ENCODE data around the gene WWC2.

WWC2 gene

DNA sequence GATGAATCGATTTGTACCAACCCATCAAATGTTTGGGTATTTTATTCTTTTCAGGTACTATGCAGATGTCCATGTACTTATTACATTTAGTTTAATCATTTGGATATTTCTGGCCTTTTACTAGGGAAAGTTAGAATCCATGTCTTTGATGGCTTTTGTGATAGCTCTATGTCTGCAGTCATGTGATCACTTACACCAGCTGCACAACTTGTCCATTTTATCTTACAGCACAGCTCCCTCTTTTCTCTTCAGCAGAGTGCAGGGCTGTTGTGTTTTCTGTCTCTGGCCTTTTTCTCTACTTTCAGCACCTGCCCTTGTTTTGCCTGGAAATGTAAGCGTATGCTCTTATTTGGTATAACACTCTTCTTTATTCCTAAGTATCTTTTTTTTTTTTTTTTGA, 30.6 kb downstream of the WWC2 start:
- H2AFZ ChIP-seq (ENCODE audit: low read depth): no peak overlapping the region
- no peaks in the 10 kb centered on the region for H3K27me3 ChIP-seq (ENCODE audit: insufficient read depth, low read depth)
- no peaks in the 10 kb centered on the region for H3K79me2 ChIP-seq (ENCODE audit: insufficient read depth, low read depth)
- H3K9ac ChIP-seq: no peak overlapping the region
- TF ChIP-seq, protein P1, sequence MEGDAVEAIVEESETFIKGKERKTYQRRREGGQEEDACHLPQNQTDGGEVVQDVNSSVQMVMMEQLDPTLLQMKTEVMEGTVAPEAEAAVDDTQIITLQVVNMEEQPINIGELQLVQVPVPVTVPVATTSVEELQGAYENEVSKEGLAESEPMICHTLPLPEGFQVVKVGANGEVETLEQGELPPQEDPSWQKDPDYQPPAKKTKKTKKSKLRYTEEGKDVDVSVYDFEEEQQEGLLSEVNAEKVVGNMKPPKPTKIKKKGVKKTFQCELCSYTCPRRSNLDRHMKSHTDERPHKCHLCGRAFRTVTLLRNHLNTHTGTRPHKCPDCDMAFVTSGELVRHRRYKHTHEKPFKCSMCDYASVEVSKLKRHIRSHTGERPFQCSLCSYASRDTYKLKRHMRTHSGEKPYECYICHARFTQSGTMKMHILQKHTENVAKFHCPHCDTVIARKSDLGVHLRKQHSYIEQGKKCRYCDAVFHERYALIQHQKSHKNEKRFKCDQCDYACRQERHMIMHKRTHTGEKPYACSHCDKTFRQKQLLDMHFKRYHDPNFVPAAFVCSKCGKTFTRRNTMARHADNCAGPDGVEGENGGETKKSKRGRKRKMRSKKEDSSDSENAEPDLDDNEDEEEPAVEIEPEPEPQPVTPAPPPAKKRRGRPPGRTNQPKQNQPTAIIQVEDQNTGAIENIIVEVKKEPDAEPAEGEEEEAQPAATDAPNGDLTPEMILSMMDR (conservative IDR thresholded peaks at IDR 0.05; ENCODE audit: low read depth, low read length): no peak
- no peak overlapping the region for H3K27ac ChIP-seq
- no peaks in the 10 kb centered on the region for H3K36me3 ChIP-seq (ENCODE audit: insufficient read depth)
- H3K4me1 ChIP-seq (ENCODE audit: low read depth, poor library complexity, severe bottlenecking): no peaks in the 10 kb centered on the region
- no peak overlapping the region for H3K4me2 ChIP-seq
- no peaks in the 10 kb centered on the region for H4K20me1 ChIP-seq (ENCODE audit: insufficient read depth)
- H3K4me3 ChIP-seq (IDR thresholded peaks at IDR 0.05; ENCODE audit: insufficient read depth, low read depth, low read length): no peak overlapping the region

DNA sequence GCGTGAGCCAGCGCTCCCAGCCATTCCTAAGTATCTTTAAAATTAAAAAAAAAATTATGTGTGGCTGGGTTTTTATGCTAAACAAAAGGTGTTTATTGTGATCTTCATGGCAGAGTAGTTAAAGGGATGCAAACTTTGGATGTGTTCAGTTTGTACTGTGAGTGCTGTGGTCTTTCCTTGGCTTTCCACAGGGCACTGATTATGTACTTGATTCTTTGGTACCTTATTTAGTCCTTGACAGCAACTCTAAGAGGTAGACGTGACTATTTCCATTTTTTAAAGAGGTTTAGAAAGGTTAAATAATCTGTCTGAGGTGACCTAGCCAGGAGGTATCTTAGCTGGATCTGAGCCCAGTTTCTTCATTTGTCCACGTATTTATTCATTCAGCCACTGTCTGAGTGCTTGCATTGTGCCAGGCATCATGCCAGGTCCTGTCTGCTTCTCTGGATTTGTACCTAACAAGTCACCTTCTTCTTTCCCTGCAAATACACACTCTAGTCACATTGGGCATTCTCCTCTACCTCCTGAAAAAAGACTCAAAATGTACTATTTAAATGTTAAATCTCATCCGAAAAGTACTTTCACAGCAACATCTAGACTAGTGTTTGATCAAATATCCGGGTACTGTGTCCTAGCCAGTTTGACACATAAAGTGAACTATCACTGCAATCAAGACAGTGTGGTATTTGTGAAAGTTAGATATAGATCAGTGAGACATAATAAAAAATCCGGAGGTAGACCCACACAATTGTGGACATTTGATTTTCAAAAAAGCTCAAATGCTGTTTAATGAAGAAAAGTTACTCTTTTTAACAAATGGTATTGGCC, 31.5 kb downstream of the WWC2 start:
- no peak overlapping the region for H3K4me2 ChIP-seq
- no peaks in the 10 kb centered on the region for H3K79me2 ChIP-seq (ENCODE audit: insufficient read depth, low read depth)
- H3K4me1 ChIP-seq (ENCODE audit: low read depth, poor library complexity, severe bottlenecking): no peaks in the 10 kb centered on the region
- TF ChIP-seq, protein P1 (conservative IDR thresholded peaks at IDR 0.05; ENCODE audit: low read depth, low read length): no peak
- H4K20me1 ChIP-seq (ENCODE audit: insufficient read depth): no peaks in the 10 kb centered on the region
- H3K27ac ChIP-seq: no peak overlapping the region
- no peak overlapping the region for H3K9ac ChIP-seq
- no peaks in the 10 kb centered on the region for H3K27me3 ChIP-seq (ENCODE audit: insufficient read depth, low read depth)
- no peak overlapping the region for H3K4me3 ChIP-seq (IDR thresholded peaks at IDR 0.05; ENCODE audit: insufficient read depth, low read depth, low read length)
- no peaks in the 10 kb centered on the region for H3K36me3 ChIP-seq (ENCODE audit: insufficient read depth)
- no peak overlapping the region for H2AFZ ChIP-seq (ENCODE audit: low read depth)

DNA sequence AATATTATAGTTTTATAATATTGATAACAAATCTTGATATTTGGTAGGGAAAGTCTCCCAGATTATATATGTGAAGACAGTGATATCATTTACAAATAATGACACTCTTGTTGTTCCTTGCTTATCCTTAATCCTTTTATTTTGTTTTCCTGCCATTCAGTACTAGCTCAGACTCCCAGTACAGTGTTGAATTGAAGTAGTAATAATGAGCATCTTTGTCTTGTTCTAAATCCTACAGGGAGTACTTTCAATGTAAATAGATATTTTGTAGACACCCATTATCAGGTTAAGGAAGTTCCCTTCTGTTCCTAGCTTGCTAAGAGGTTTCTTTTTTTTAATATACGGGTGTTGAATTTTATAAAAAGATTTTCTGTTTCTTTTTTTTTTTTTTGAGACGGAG, 33.0 kb downstream of the WWC2 start:
- H3K27me3 ChIP-seq (ENCODE audit: insufficient read depth, low read depth): no peaks in the 10 kb centered on the region
- H2AFZ ChIP-seq (ENCODE audit: low read depth): no peak overlapping the region
- no peak overlapping the region for H3K27ac ChIP-seq
- no peak overlapping the region for H3K9ac ChIP-seq
- no peaks in the 10 kb centered on the region for H3K79me2 ChIP-seq (ENCODE audit: insufficient read depth, low read depth)
- no peaks in the 10 kb centered on the region for H3K4me1 ChIP-seq (ENCODE audit: low read depth, poor library complexity, severe bottlenecking)
- H4K20me1 ChIP-seq (ENCODE audit: insufficient read depth): no peaks in the 10 kb centered on the region
- no peak overlapping the region for H3K4me2 ChIP-seq
- no peak overlapping the region for H3K4me3 ChIP-seq (IDR thresholded peaks at IDR 0.05; ENCODE audit: insufficient read depth, low read depth, low read length)
- TF ChIP-seq, protein P1 (conservative IDR thresholded peaks at IDR 0.05; ENCODE audit: low read depth, low read length): no peak
- H3K36me3 ChIP-seq (ENCODE audit: insufficient read depth): no peaks in the 10 kb centered on the region

DNA sequence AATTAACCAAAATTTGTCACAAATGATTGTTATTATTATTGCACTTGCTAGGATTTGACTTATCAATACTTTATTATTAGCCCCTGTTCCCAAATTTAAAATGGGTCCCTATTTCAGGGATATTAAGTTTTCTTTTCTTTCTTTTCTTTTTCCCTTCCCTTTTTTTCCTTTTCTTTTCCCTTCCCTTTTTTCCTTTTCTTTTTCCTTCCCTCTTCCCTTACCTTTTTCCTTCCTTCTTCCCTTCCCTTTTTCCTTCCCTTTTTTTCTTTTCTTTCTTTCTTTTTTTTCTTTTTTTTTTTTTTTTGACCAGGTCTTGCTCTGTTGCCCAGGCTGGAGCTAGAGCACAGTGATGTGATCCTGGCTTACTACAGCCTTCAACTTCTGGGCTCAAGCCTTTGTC, 33.8 kb downstream of the WWC2 start:
- Histone ChIP-seq H4K20me1 (ENCODE audit: insufficient read depth) (no peaks in the 10 kb centered on the region), H2AFZ (ENCODE audit: low read depth) (no peak overlapping the region), H3K4me3 (IDR thresholded peaks at IDR 0.05; ENCODE audit: insufficient read depth, low read depth, low read length) (no peak overlapping the region), H3K27ac (no peak overlapping the region), H3K4me1 (ENCODE audit: low read depth, poor library complexity, severe bottlenecking) (no peaks in the 10 kb centered on the region), H3K79me2 (ENCODE audit: insufficient read depth, low read depth) (no peaks in the 10 kb centered on the region), H3K27me3 (ENCODE audit: insufficient read depth, low read depth) (no peaks in the 10 kb centered on the region), H3K36me3 (ENCODE audit: insufficient read depth) (no peaks in the 10 kb centered on the region), H3K4me2 (no peak overlapping the region), H3K9ac (no peak overlapping the region)
- TF ChIP-seq, protein P1 (conservative IDR thresholded peaks at IDR 0.05; ENCODE audit: low read depth, low read length): no peak
